ENCODE data around the gene PHLDA1. TPM values are rescaled to one million over a fixed set of nuclear protein-coding genes. Genes with fewer than 3 reads are reported as not detected.

Gene PHLDA1
- total and polyA plus RNA-seq, 10 of the 15 experiments (the other 5 are each of a cell fraction or from before 2014, with no cell fraction given) = 0.66 to 14.2 (median 1.3) TPM

DNA sequence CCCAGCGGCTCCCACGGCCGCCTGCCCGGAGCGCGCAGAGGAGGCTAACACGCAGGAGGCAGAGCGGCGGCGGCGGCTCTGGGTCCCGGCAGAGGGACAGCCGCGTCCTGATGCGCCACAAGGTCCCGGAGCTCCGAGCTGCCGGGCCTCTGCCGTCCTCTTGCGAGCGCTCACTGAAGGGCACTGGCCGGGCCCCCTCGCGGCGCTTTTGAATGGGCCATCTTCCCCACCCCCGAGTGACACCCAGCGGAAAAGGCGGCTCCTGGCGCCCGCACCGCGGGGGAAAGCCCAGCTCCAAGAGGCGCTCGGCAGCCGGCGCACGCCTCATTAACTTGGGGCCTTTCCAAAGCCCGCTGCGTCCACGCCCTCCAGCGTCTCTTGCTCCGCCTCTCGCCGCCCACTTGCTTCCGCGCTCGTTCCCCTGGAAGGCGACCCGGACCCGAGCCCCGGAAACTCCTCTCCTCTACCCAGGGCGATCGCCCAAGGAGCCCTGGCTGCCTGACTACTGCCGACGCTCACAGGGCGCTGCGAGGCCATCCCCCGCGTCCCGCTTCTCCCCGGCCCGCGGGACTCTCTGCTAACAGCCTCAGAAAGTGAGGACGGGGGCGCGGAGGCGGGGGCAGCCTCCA is at the start of gene PHLDA1 (continued):
- TF ChIP-seq ELK1 (IDR thresholded peaks at IDR 0.05; ENCODE audit: low read depth, low read length) (no peak), RUNX3 (IDR thresholded peaks at IDR 0.05; ENCODE audit: low read length) (peak; percentile 54), RAD21 (IDR thresholded peaks at IDR 0.05; ENCODE audit: insufficient read depth, low read depth, low read length) (peak; percentile 81), KAT2A (conservative IDR thresholded peaks at IDR 0.05; ENCODE audit: control insufficient read depth, low read depth, low read length) (no peak), SREBF2 (IDR thresholded peaks at IDR 0.05; ENCODE audit: low read length) (no peak), JUNB (IDR thresholded peaks at IDR 0.05) (no peak), HDAC2 (IDR thresholded peaks at IDR 0.05) (no peak), EGR1 (IDR thresholded peaks at IDR 0.05; ENCODE audit: borderline replicate concordance in 1 of 2, low read depth in 2 of 2, low read length in 2 of 2) (peak in 1 of 2 experiments; percentile 54; a peak in 2 of 3 replicates), MAX (IDR thresholded peaks at IDR 0.05; ENCODE audit: low read depth, low read length) (no peak; the same call in 1 of the 2 replicates), PAX5 (IDR thresholded peaks at IDR 0.05; ENCODE audit: borderline replicate concordance, low read depth, low read length) (peak; percentile 88), CBFB (IDR thresholded peaks at IDR 0.05; ENCODE audit: low read depth) (peak; percentile 73), NFYB (IDR thresholded peaks at IDR 0.05; ENCODE audit: insufficient read depth, low read depth, low read length) (no peak), NRF1 (conservative IDR thresholded peaks at IDR 0.05; ENCODE audit: low read depth, low read length) (no peak), CHD4 (IDR thresholded peaks at IDR 0.05) (no peak), RBBP5 (conservative IDR thresholded peaks at IDR 0.05) (no peak)
- TF ChIP-seq, protein P1, sequence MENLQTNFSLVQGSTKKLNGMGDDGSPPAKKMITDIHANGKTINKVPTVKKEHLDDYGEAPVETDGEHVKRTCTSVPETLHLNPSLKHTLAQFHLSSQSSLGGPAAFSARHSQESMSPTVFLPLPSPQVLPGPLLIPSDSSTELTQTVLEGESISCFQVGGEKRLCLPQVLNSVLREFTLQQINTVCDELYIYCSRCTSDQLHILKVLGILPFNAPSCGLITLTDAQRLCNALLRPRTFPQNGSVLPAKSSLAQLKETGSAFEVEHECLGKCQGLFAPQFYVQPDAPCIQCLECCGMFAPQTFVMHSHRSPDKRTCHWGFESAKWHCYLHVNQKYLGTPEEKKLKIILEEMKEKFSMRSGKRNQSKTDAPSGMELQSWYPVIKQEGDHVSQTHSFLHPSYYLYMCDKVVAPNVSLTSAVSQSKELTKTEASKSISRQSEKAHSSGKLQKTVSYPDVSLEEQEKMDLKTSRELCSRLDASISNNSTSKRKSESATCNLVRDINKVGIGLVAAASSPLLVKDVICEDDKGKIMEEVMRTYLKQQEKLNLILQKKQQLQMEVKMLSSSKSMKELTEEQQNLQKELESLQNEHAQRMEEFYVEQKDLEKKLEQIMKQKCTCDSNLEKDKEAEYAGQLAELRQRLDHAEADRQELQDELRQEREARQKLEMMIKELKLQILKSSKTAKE (IDR thresholded peaks at IDR 0.05; ENCODE audit: low read depth, poor library complexity, severe bottlenecking) = no peak
- TF ChIP-seq, protein P2, sequence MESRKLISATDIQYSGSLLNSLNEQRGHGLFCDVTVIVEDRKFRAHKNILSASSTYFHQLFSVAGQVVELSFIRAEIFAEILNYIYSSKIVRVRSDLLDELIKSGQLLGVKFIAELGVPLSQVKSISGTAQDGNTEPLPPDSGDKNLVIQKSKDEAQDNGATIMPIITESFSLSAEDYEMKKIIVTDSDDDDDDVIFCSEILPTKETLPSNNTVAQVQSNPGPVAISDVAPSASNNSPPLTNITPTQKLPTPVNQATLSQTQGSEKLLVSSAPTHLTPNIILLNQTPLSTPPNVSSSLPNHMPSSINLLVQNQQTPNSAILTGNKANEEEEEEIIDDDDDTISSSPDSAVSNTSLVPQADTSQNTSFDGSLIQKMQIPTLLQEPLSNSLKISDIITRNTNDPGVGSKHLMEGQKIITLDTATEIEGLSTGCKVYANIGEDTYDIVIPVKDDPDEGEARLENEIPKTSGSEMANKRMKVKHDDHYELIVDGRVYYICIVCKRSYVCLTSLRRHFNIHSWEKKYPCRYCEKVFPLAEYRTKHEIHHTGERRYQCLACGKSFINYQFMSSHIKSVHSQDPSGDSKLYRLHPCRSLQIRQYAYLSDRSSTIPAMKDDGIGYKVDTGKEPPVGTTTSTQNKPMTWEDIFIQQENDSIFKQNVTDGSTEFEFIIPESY (IDR thresholded peaks at IDR 0.05) = no peak
- TF ChIP-seq, protein P3, sequence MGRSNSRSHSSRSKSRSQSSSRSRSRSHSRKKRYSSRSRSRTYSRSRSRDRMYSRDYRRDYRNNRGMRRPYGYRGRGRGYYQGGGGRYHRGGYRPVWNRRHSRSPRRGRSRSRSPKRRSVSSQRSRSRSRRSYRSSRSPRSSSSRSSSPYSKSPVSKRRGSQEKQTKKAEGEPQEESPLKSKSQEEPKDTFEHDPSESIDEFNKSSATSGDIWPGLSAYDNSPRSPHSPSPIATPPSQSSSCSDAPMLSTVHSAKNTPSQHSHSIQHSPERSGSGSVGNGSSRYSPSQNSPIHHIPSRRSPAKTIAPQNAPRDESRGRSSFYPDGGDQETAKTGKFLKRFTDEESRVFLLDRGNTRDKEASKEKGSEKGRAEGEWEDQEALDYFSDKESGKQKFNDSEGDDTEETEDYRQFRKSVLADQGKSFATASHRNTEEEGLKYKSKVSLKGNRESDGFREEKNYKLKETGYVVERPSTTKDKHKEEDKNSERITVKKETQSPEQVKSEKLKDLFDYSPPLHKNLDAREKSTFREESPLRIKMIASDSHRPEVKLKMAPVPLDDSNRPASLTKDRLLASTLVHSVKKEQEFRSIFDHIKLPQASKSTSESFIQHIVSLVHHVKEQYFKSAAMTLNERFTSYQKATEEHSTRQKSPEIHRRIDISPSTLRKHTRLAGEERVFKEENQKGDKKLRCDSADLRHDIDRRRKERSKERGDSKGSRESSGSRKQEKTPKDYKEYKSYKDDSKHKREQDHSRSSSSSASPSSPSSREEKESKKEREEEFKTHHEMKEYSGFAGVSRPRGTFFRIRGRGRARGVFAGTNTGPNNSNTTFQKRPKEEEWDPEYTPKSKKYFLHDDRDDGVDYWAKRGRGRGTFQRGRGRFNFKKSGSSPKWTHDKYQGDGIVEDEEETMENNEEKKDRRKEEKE (IDR thresholded peaks at IDR 0.05) = no peak
- TF ChIP-seq, protein P4, sequence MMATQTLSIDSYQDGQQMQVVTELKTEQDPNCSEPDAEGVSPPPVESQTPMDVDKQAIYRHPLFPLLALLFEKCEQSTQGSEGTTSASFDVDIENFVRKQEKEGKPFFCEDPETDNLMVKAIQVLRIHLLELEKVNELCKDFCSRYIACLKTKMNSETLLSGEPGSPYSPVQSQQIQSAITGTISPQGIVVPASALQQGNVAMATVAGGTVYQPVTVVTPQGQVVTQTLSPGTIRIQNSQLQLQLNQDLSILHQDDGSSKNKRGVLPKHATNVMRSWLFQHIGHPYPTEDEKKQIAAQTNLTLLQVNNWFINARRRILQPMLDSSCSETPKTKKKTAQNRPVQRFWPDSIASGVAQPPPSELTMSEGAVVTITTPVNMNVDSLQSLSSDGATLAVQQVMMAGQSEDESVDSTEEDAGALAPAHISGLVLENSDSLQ (IDR thresholded peaks at IDR 0.05) = peak; percentile 81
- TF ChIP-seq, protein P5, sequence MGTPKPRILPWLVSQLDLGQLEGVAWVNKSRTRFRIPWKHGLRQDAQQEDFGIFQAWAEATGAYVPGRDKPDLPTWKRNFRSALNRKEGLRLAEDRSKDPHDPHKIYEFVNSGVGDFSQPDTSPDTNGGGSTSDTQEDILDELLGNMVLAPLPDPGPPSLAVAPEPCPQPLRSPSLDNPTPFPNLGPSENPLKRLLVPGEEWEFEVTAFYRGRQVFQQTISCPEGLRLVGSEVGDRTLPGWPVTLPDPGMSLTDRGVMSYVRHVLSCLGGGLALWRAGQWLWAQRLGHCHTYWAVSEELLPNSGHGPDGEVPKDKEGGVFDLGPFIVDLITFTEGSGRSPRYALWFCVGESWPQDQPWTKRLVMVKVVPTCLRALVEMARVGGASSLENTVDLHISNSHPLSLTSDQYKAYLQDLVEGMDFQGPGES (IDR thresholded peaks at IDR 0.05) = no peak
